Neuronal stem cell (in vitro differentiated cells): Measurements from ENCODE around the gene TRIM56.
A peak's percentile ranks its signal among the peaks of the same experiment; 100 is the strongest.
"Not testable (repeated sequence)": the region's sequence is repeated elsewhere in the genome, so short reads cannot be mapped to it uniquely, and the experiment has no call there.

Source experiments
- DNase-seq: peaks from one replicate; pipeline ENCODE4 v3.0.0-alpha.2; 2013; ENCODE audit warnings: low spot score
- H2AFZ ChIP-seq: one replicate; pipeline ENCODE4 v1.6.1; 2013; ENCODE audit warnings: mild to moderate bottlenecking, low read length, inconsistent platforms
- H2AK5ac ChIP-seq: 2 replicates; pipeline ENCODE4 v1.6.1; 2013; ENCODE audit warnings: low read depth, mild to moderate bottlenecking, inconsistent platforms, low read length, moderate library complexity, mixed read lengths
- H2BK120ac ChIP-seq: 2 replicates; pipeline ENCODE4 v1.6.1; 2013; ENCODE audit warnings: low read depth, mild to moderate bottlenecking, inconsistent platforms, low read length, moderate library complexity, mixed read lengths
- H2BK12ac ChIP-seq: one replicate; pipeline ENCODE4 v1.6.1; 2013; ENCODE audit warnings: low read length, inconsistent platforms
- H2BK15ac ChIP-seq: 2 replicates; pipeline ENCODE4 v1.6.1; 2013; ENCODE audit warnings: mild to moderate bottlenecking, low read length, inconsistent platforms, mixed read lengths
- H2BK5ac ChIP-seq: one replicate; pipeline ENCODE4 v1.6.1; 2013; ENCODE audit warnings: inconsistent platforms, mild to moderate bottlenecking, low read length, moderate library complexity
- H3K14ac ChIP-seq: one replicate; pipeline ENCODE4 v1.6.1; 2013; ENCODE audit warnings: low read length, inconsistent platforms
- H3K18ac ChIP-seq: 2 replicates; pipeline ENCODE4 v1.6.1; 2013; ENCODE audit warnings: low read length, inconsistent platforms
- H3K23ac ChIP-seq: 2 replicates; pipeline ENCODE4 v1.6.1; 2013; ENCODE audit warnings: low read depth, mild to moderate bottlenecking, mixed read lengths, low read length, inconsistent platforms; ENCODE audit not compliant: poor library complexity
- H3K27ac ChIP-seq: replicated peaks from 3 replicates; pipeline ENCODE4 v1.5.1; 2013; ENCODE audit warnings: low read length, inconsistent platforms
- H3K27me3 ChIP-seq, 3 experiments: 2 replicates each; pipeline ENCODE4 v1.6.1; 2013; ENCODE audit warnings: low read length in 3 of 3, mild to moderate bottlenecking in 2 of 3, inconsistent platforms in 1 of 3, low read depth in 1 of 3, mixed read lengths in 1 of 3, moderate library complexity in 1 of 3; ENCODE audit not compliant: control insufficient read depth in 3 of 3, insufficient read depth in 3 of 3
- H3K36me3 ChIP-seq, 2 donors: replicated peaks in 1 of 2; 2 replicates each; pipeline ENCODE4 v1.6.1; 2013; ENCODE audit warnings: low read length in 2 of 2; ENCODE audit not compliant: control insufficient read depth in 2 of 2, insufficient read depth in 2 of 2
- H3K4ac ChIP-seq: 2 replicates; pipeline ENCODE4 v1.6.1; 2013; ENCODE audit warnings: inconsistent platforms, mild to moderate bottlenecking, low read length, moderate library complexity
- H3K4me1 ChIP-seq, 2 donors: 1 replicate in 1 of 2; 2 replicates in 1 of 2; pipeline ENCODE4 v1.6.1; 2013; ENCODE audit warnings: low read length in 2 of 2, low read depth in 1 of 2; ENCODE audit not compliant: control insufficient read depth in 2 of 2, insufficient read depth in 1 of 2
- H3K4me2 ChIP-seq: one replicate; pipeline ENCODE4 v1.6.1; 2013; ENCODE audit warnings: mild to moderate bottlenecking, low read length, inconsistent platforms; ENCODE audit not compliant: insufficient read depth, poor library complexity, severe bottlenecking
- H3K4me3 ChIP-seq, 2 donors: 2 replicates each; pipeline ENCODE4 v1.5.1; 2013; ENCODE audit warnings: low read length in 2 of 2, mild to moderate bottlenecking in 2 of 2, inconsistent platforms in 1 of 2, moderate library complexity in 1 of 2
- H3K79me1 ChIP-seq: one replicate; pipeline ENCODE4 v1.6.1; 2013; ENCODE audit warnings: low read depth, mild to moderate bottlenecking, inconsistent platforms, low read length, moderate library complexity
- H3K9ac ChIP-seq: one replicate; pipeline ENCODE4 v1.6.1; 2013; ENCODE audit warnings: mild to moderate bottlenecking, low read depth, low read length, inconsistent platforms; ENCODE audit not compliant: poor library complexity
- H3K9me3 ChIP-seq, 2 donors: replicated peaks in 1 of 2; 2 replicates each; pipeline versions ENCODE3 to v1.6.1; 2013; ENCODE audit warnings: low read length in 2 of 2, mild to moderate bottlenecking in 2 of 2, inconsistent platforms in 1 of 2, low read depth in 1 of 2, mixed read lengths in 1 of 2, moderate library complexity in 1 of 2; ENCODE audit not compliant: control insufficient read depth in 2 of 2, insufficient read depth in 1 of 2
- H4K8ac ChIP-seq: one replicate; pipeline ENCODE4 v1.6.1; 2013; ENCODE audit warnings: low read depth, mild to moderate bottlenecking, inconsistent platforms, low read length, moderate library complexity
- H4K91ac ChIP-seq: one replicate; pipeline ENCODE4 v1.6.1; 2013; ENCODE audit warnings: low read length, low read depth, mild to moderate bottlenecking, inconsistent platforms; ENCODE audit not compliant: poor library complexity
- WGBS, 2 donors: extraction: QIAGEN DNeasy Blood & Tissue Kit; methylation state at CpG; one replicate each; pipeline ENCODE4 v1.1.7; 2013; ENCODE audit warnings: missing lambda C conversion rate in 2 of 2, mixed read lengths in 1 of 2; ENCODE audit not compliant: insufficient read length in 2 of 2, insufficient replicate concordance in 1 of 2; ENCODE audit errors: extremely low coverage in 2 of 2; 5-methylcytosine and 5-hydroxymethylcytosine counted together

The TRIM56 gene

DNA sequence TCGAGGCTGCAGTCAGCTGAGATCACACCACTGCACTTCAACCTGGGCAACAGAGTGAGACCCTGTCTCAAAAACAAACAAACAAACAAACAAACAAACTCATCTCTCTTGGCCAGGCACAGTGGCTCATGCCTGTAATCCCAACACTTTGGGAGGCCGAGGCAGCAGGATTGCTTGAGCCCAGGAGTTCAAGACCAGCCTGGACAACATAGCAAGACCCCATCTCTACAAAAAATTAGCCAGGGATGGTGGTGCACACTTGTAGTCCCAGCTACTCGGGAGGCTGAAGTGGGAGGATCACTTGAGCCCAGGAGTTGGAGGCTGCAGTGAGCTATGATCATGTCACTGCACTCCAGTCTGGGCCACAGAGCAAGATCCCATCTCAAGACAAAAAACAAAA is 20.1 kb upstream of the TRIM56 start:
- not testable (repeated sequence) for H3K23ac ChIP-seq, H2BK5ac ChIP-seq, H3K14ac ChIP-seq, H3K4ac ChIP-seq, H3K4me2 ChIP-seq, DNase-seq, H3K9ac ChIP-seq, H3K79me1 ChIP-seq, H3K18ac ChIP-seq, H3K36me3 ChIP-seq, H4K91ac ChIP-seq, H4K8ac ChIP-seq, H2BK15ac ChIP-seq, H2AK5ac ChIP-seq, H3K27ac ChIP-seq, H2BK120ac ChIP-seq, H2BK12ac ChIP-seq, H3K4me1 ChIP-seq, H3K9me3 ChIP-seq, H2AFZ ChIP-seq, H3K4me3 ChIP-seq
- no CpG with 5 or more reads among the region's 3 CpGs for WGBS, 2 donors
- H3K27me3 ChIP-seq = peaks cover 0 to 13% (median 1%) of the 10 kb centered on the region in 3 experiments

DNA sequence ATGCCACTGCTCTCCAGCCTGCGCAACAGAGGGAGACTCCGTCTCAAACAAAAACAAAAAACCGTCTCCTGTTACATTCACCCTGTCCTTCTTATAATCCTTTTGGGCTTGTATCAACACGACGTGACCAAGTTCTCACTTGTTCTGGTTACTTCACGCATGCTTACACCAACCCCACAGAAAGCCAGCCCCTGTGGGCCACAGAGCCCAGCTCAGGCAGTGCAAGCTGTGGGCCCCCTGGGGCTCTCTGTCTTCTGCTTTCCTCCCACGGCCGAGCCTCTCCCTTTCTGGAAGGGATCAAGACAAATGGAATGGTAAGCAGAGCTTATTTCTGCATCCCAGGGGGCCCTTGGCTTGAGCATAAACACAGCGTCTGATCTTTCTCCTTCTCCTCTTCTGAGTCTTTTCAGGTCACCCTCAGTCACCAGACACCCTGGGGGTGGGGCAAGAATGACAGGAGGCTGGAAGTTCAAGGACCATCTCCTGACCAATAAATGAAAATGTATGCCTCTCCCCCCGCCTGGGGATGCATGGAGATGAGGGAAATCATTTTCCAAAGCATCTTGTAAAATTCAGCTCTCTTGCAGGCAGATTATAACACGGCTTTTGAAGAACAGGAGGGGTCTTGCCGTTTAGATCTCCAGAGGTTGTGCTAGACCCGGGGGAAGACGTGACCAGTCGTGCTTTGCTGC is 19.0 kb upstream of the TRIM56 start:
- no peak overlapping the region for H4K91ac ChIP-seq
- no peak for DNase-seq
- no CpG with 5 or more reads among the region's 15 CpGs for WGBS, 2 donors

DNA sequence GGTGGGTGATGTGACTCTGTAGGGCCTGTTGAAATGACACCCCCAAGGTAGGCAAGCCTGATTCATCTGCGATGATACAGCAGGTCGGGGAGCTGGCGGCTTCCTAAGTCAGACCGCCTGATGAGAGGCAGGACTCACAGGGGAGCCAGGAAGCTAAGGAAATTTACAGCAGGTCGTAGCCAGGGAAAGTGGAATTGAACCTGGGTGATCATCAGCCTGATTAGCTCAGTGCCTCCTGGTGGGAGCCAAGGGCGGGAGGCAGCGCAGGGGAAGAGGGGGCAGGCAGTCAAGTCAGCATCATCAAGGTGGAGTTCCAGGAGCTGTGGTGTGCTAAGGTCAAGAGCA is 18.5 kb upstream of the TRIM56 start:
- H2BK12ac ChIP-seq = no peak overlapping the region
- no peak for DNase-seq
- H4K91ac ChIP-seq = no peak overlapping the region

More for the DNA sequence above, 19.0 kb upstream of the TRIM56 start:
- no peaks in the 10 kb centered on the region for H3K9me3 ChIP-seq
- no peak overlapping the region for H2BK120ac ChIP-seq
- H3K4me3 ChIP-seq = no peak overlapping the region
- no peak overlapping the region for H3K18ac ChIP-seq
- no peaks in the 10 kb centered on the region for H3K36me3 ChIP-seq
- no peak overlapping the region for H2AFZ ChIP-seq
- no peak overlapping the region for H3K23ac ChIP-seq
- no peak overlapping the region for H4K8ac ChIP-seq
- H2BK12ac ChIP-seq = no peak overlapping the region
- no peak overlapping the region for H3K9ac ChIP-seq
- H3K27ac ChIP-seq = no peak overlapping the region
- no peak overlapping the region for H2BK5ac ChIP-seq
- no peak overlapping the region for H2BK15ac ChIP-seq
- H3K4me2 ChIP-seq = no peak overlapping the region
- no peaks in the 10 kb centered on the region for H3K79me1 ChIP-seq
- H3K4me1 ChIP-seq = peaks cover 5 to 6% of the 10 kb centered on the region in 2 donors
- no peak overlapping the region for H3K14ac ChIP-seq
- no peak overlapping the region for H2AK5ac ChIP-seq
- H3K4ac ChIP-seq = no peak overlapping the region
- H3K27me3 ChIP-seq = peaks cover 0 to 13% (median under 1%) of the 10 kb centered on the region in 3 experiments

DNA sequence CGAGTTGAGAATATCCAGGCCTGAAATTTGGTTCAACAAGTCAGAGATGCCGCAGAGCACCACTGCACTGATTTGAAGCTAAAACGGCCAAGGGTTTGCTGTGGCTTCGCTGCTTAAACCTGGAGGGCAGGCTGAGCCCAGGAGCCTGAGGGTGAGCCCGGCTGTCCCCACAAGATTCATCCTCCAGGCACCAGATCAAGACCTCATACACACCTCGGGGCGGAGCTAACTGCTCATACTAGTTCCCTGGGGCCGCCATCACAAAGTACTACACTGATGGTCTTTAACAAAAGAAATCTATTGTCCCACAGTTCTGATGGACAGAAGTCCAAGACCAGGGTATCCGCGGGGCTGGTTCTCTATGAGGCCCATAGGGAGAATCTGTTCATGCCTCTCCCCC is 16.9 kb upstream of the TRIM56 start:
- H3K23ac ChIP-seq = no peak overlapping the region
- peaks cover 0 to 12% (median 0%) of the 10 kb centered on the region in 3 experiments for H3K27me3 ChIP-seq
- no peak overlapping the region for H4K8ac ChIP-seq
- H3K4me3 ChIP-seq = no peak overlapping the region
- no peak overlapping the region for H3K18ac ChIP-seq
- no peaks in the 10 kb centered on the region for H3K79me1 ChIP-seq
- no peak overlapping the region for H3K27ac ChIP-seq
- H2BK120ac ChIP-seq = no peak overlapping the region
- H3K9me3 ChIP-seq = no peaks in the 10 kb centered on the region
- H2BK15ac ChIP-seq = no peak overlapping the region
- H3K9ac ChIP-seq = no peak overlapping the region
- no peak overlapping the region for H2BK12ac ChIP-seq
- WGBS, 2 donors = no CpG with 5 or more reads among the region's 10 CpGs
- no peak for DNase-seq
- H3K4me2 ChIP-seq = no peak overlapping the region
- H4K91ac ChIP-seq = no peak overlapping the region
- no peak overlapping the region for H3K14ac ChIP-seq
- H2AFZ ChIP-seq = no peak overlapping the region
- H3K36me3 ChIP-seq = no peaks in the 10 kb centered on the region
- H2AK5ac ChIP-seq = no peak overlapping the region
- no peak overlapping the region for H2BK5ac ChIP-seq
- H3K4me1 ChIP-seq = peaks cover 5 to 6% of the 10 kb centered on the region in 2 donors
- no peak overlapping the region for H3K4ac ChIP-seq

More for the DNA sequence above, 18.5 kb upstream of the TRIM56 start:
- no peak overlapping the region for H2AK5ac ChIP-seq
- H3K4me1 ChIP-seq = peaks cover 5 to 6% of the 10 kb centered on the region in 2 donors
- H3K9ac ChIP-seq = no peak overlapping the region
- H3K27ac ChIP-seq = no peak overlapping the region
- no peak overlapping the region for H2BK120ac ChIP-seq
- WGBS, 2 donors = no CpG with 5 or more reads among the region's 7 CpGs
- no peak overlapping the region for H3K4ac ChIP-seq
- H3K18ac ChIP-seq = peak overlapping the region; percentile 71
- H3K14ac ChIP-seq = no peak overlapping the region
- H2BK5ac ChIP-seq = no peak overlapping the region
- H3K4me2 ChIP-seq = no peak overlapping the region
- no peak overlapping the region for H2AFZ ChIP-seq
- H3K23ac ChIP-seq = no peak overlapping the region
- H3K36me3 ChIP-seq = no peaks in the 10 kb centered on the region
- no peaks in the 10 kb centered on the region for H3K9me3 ChIP-seq
- no peak overlapping the region for H3K4me3 ChIP-seq
- H4K8ac ChIP-seq = no peak overlapping the region
- H2BK15ac ChIP-seq = no peak overlapping the region
- H3K79me1 ChIP-seq = no peaks in the 10 kb centered on the region
- peaks cover 0 to 13% (median 0%) of the 10 kb centered on the region in 3 experiments for H3K27me3 ChIP-seq
